ENCODE data around the gene GAREM1. TPM values are rescaled to one million over a fixed set of nuclear protein-coding genes. Genes with fewer than 3 reads are reported as not detected.

Gene GAREM1
- total and polyA plus RNA-seq, 9 of the 15 experiments (the other 6 are each of a cell fraction or from before 2014, with no cell fraction given) = 0.03 to 0.33 (median 0.07) TPM; not detected in 1

DNA sequence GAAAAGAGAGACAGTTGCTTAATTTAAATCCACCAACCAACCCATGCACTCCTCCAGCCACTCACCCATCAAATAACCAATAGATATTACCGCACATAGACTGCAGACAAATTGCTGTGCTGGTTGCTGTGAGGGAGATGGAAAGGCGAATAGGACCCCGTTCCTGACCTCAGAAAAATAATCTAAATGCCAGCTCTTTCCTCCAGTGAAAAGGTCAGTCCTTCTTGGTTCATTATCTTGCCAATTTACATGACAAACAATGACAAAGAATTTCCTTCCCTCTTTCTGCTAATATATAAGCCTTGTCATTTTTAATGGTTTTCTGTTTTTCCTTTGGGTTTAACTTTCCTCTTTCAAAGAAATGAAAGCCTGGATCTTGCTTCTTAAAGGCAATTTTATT, 219.2 kb downstream of the GAREM1 start (continued):
- TF ChIP-seq, protein P1, sequence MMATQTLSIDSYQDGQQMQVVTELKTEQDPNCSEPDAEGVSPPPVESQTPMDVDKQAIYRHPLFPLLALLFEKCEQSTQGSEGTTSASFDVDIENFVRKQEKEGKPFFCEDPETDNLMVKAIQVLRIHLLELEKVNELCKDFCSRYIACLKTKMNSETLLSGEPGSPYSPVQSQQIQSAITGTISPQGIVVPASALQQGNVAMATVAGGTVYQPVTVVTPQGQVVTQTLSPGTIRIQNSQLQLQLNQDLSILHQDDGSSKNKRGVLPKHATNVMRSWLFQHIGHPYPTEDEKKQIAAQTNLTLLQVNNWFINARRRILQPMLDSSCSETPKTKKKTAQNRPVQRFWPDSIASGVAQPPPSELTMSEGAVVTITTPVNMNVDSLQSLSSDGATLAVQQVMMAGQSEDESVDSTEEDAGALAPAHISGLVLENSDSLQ (IDR thresholded peaks at IDR 0.05) = no peak

DNA sequence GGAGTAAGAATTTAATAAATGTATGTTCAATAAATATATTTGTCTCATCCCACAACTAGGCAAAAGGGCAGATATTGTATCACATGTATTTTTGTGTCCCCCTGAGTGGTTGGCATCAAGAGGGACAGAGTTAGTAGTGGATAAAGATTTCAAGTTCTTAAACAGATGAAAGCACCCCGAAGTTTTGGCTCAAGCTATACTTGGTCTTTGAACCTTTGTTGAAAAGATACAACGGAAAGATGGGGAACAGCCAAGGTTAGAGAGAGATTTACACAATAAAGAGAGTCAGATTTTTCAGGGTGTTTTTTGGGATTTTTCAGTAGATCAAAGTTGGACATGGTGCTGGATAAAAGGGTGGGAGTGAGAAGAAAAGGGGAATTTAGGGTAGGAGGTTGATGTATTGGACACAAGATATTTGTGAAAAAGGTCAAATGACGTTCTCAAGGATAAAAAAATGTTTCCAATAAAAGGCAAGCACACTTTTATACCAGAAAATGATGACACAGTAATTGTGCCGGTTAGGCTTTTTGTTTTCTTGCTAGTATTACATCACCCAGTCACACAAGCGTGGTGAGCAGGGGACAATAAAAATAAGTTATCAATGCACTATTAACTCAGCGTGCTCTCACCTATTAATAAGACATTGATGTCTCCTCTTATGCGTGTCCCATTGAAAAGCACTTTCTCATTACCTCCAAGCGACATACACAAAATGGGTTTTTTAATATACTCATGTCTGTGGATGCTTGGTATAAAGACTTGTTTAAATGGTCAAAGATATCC, 221.3 kb downstream of the GAREM1 start:
- no peak for DNase-seq (ENCODE audit: extremely low read depth in 1 of 4, low spot score in 3 of 4)
- POLR2A ChIA-PET = no interaction called here
- H3K4me3 ChIP-seq = no peak overlapping the region
- CTCF ChIA-PET (ENCODE audit: low intra/inter-chr PET ratio) = no interaction called here
- H2AFZ ChIP-seq (ENCODE audit: low read depth, low read length) = no peak overlapping the region
- no peaks in the 10 kb centered on the region for H3K9me3 ChIP-seq (replicated peaks; ENCODE audit: control insufficient read depth, insufficient read depth, low read depth, low read length)
- no peaks in the 10 kb centered on the region for H3K4me1 ChIP-seq (replicated peaks in 1 of 2; ENCODE audit: control insufficient read depth in 2 of 2, insufficient read depth in 2 of 2, low read length in 2 of 2)
- no peaks in the 10 kb centered on the region for H3K36me3 ChIP-seq (ENCODE audit: control insufficient read depth, insufficient read depth, low read length)
- no peak for FAIRE-seq
- H3K4me2 ChIP-seq (ENCODE audit: insufficient read depth, low read length) = no peak overlapping the region
- BruUV-seq (replicated peaks) = no TSS peak
- no peak overlapping the region for H3K27ac ChIP-seq (ENCODE audit: extremely low read depth, low read depth, low read length)
- in situ Hi-C loops (cut with MboI) (no loop called here), intact Hi-C loops (cut with micrococcal nuclease) (no loop called here)
- no peaks in the 10 kb centered on the region for H3K79me2 ChIP-seq (ENCODE audit: control insufficient read depth, insufficient read depth, low read length)
- no peak for ATAC-seq
- H4K20me1 ChIP-seq (replicated peaks; ENCODE audit: control insufficient read depth, insufficient read depth, low read length) = no peaks in the 10 kb centered on the region
- no peak overlapping the region for H3K9ac ChIP-seq (ENCODE audit: insufficient read depth in 1 of 2, low read depth in 2 of 2, low read length in 2 of 2)
- no peaks in the 10 kb centered on the region for H3K9me1 ChIP-seq (ENCODE audit: control insufficient read depth, insufficient read depth, low read length)
- no peaks in the 10 kb centered on the region for H3K27me3 ChIP-seq (ENCODE audit: control insufficient read depth in 2 of 2, insufficient read depth in 2 of 2, low read length in 2 of 2)
- WGBS (ENCODE audit: insufficient coverage, low coverage, missing lambda C conversion rate) = 1% methylated on average over 8 of the region's 8 CpGs
- no peak for TF ChIP-seq ZNF695 (CRISPR knock-in tag; IDR thresholded peaks at IDR 0.05)
- TF ChIP-seq, protein P2, sequence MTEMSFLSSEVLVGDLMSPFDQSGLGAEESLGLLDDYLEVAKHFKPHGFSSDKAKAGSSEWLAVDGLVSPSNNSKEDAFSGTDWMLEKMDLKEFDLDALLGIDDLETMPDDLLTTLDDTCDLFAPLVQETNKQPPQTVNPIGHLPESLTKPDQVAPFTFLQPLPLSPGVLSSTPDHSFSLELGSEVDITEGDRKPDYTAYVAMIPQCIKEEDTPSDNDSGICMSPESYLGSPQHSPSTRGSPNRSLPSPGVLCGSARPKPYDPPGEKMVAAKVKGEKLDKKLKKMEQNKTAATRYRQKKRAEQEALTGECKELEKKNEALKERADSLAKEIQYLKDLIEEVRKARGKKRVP (CRISPR knock-in tag; IDR thresholded peaks at IDR 0.05) = no peak
- TF ChIP-seq CBFB (CRISPR knock-in tag; IDR thresholded peaks at IDR 0.05) = no peak
- TF ChIP-seq, protein P3, sequence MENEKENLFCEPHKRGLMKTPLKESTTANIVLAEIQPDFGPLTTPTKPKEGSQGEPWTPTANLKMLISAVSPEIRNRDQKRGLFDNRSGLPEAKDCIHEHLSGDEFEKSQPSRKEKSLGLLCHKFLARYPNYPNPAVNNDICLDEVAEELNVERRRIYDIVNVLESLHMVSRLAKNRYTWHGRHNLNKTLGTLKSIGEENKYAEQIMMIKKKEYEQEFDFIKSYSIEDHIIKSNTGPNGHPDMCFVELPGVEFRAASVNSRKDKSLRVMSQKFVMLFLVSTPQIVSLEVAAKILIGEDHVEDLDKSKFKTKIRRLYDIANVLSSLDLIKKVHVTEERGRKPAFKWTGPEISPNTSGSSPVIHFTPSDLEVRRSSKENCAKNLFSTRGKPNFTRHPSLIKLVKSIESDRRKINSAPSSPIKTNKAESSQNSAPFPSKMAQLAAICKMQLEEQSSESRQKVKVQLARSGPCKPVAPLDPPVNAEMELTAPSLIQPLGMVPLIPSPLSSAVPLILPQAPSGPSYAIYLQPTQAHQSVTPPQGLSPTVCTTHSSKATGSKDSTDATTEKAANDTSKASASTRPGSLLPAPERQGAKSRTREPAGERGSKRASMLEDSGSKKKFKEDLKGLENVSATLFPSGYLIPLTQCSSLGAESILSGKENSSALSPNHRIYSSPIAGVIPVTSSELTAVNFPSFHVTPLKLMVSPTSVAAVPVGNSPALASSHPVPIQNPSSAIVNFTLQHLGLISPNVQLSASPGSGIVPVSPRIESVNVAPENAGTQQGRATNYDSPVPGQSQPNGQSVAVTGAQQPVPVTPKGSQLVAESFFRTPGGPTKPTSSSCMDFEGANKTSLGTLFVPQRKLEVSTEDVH (IDR thresholded peaks at IDR 0.05; ENCODE audit: low read depth, partially characterized antibody) = no peak
- TF ChIP-seq, protein P4, sequence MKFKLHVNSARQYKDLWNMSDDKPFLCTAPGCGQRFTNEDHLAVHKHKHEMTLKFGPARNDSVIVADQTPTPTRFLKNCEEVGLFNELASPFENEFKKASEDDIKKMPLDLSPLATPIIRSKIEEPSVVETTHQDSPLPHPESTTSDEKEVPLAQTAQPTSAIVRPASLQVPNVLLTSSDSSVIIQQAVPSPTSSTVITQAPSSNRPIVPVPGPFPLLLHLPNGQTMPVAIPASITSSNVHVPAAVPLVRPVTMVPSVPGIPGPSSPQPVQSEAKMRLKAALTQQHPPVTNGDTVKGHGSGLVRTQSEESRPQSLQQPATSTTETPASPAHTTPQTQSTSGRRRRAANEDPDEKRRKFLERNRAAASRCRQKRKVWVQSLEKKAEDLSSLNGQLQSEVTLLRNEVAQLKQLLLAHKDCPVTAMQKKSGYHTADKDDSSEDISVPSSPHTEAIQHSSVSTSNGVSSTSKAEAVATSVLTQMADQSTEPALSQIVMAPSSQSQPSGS (CRISPR knock-in tag; IDR thresholded peaks at IDR 0.05) = no peak
- no peak for TF ChIP-seq TCF3 (CRISPR knock-in tag; IDR thresholded peaks at IDR 0.05)
- TF ChIP-seq, protein P5, sequence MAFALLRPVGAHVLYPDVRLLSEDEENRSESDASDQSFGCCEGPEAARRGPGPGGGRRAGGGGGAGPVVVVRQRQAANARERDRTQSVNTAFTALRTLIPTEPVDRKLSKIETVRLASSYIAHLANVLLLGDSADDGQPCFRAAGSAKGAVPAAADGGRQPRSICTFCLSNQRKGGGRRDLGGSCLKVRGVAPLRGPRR (CRISPR knock-in tag; IDR thresholded peaks at IDR 0.05) = no peak
- TF ChIP-seq ERF (CRISPR knock-in tag; IDR thresholded peaks at IDR 0.05) = no peak
- no peak for TF ChIP-seq ZEB2 (IDR thresholded peaks at IDR 0.05)
- TF ChIP-seq HDAC2 (IDR thresholded peaks at IDR 0.05) = no peak
- TF ChIP-seq ZSCAN29 (IDR thresholded peaks at IDR 0.05) = no peak
- TF ChIP-seq CXXC5 (CRISPR knock-in tag; IDR thresholded peaks at IDR 0.05) = no peak
- TF ChIP-seq ETS2 (tag; IDR thresholded peaks at IDR 0.05; ENCODE audit: borderline replicate concordance, poor library complexity, severe bottlenecking) = no peak
